HG03045 (cell line): ENCODE measurements around the gene COL18A1.
"Not testable (repeated sequence)": the region's sequence is repeated elsewhere in the genome, so short reads cannot be mapped to it uniquely, and the experiment has no call there.

Experiments used
- ATAC-seq: cut with Tn5 transposase; IDR thresholded peaks from one replicate; pipeline ENCODE4 v1.9.1; 2021; ENCODE audit warnings: mild to moderate bottlenecking, moderate library complexity; ENCODE audit not compliant: unreplicated experiment

COL18A1 gene

GRCh38 chr21:45514311-45515021 lies 109.5 kb downstream of the COL18A1 start:
- ATAC-seq, result no peak

GRCh38 chr21:45515241-45516061 lies 110.5 kb downstream of the COL18A1 start:
- ATAC-seq, result no peak

- no peak for ATAC-seq
These were observed 111.2 kb downstream of the COL18A1 start for GRCh38 chr21:45516071-45516670.

- ATAC-seq, result no peak
These were observed 111.7 kb downstream of the COL18A1 start for GRCh38 chr21:45516671-45517151.

- no peak for ATAC-seq
These were observed 112.5 kb downstream of the COL18A1 start for GRCh38 chr21:45517249-45518065.

- ATAC-seq, result no peak
These were observed 113.8 kb downstream of the COL18A1 start for GRCh38 chr21:45518742-45519141.

- no peak for ATAC-seq
These were observed 114.2 kb downstream of the COL18A1 start for GRCh38 chr21:45519182-45519581.

GRCh38 chr21:45521241-45521640 lies 116.3 kb downstream of the COL18A1 start:
- ATAC-seq, result no peak

- ATAC-seq, result no peak
These were observed 117.4 kb downstream of the COL18A1 start for GRCh38 chr21:45522381-45522780.

GRCh38 chr21:45522986-45523385 lies 118.0 kb downstream of the COL18A1 start:
- no peak for ATAC-seq

GRCh38 chr21:45523411-45524101 lies 118.6 kb downstream of the COL18A1 start:
- ATAC-seq, result no peak

GRCh38 chr21:45524756-45525152 lies 119.8 kb downstream of the COL18A1 start:
- no peak for ATAC-seq

GRCh38 chr21:45525153-45525909 lies 120.4 kb downstream of the COL18A1 start:
- ATAC-seq, result no peak

- no peak for ATAC-seq
These were observed 120.9 kb downstream of the COL18A1 start for GRCh38 chr21:45525910-45526306.

- not testable (repeated sequence) for ATAC-seq
These were observed 122.4 kb downstream of the COL18A1 start for GRCh38 chr21:45527151-45527999.

GRCh38 chr21:45528028-45528705 lies 123.2 kb downstream of the COL18A1 start:
- ATAC-seq, result no peak

- no peak for ATAC-seq
These were observed 124.2 kb downstream of the COL18A1 start for GRCh38 chr21:45528981-45529784.
